Measurements from ENCODE around the gene ACOX1. TPM values are rescaled to one million over a fixed set of nuclear protein-coding genes. Genes with fewer than 3 reads are reported as not detected.

Gene ACOX1
- total RNA-seq, 1 experiment from 2014 or later = 50.2 TPM

GRCh38 chr17:76009969-76010661, 31.1 kb upstream of the ACOX1 start:
- Histone ChIP-seq H3K4me2 (ENCODE audit: low read length) (no peak overlapping the region), H4K20me1 (ENCODE audit: insufficient read depth) (no peaks in the 10 kb centered on the region), H3K36me3 (ENCODE audit: control insufficient read depth in 1 of 2, insufficient read depth in 2 of 2, low read length in 2 of 2) (peaks cover 32% of the 10 kb centered on the region in 2 experiments; a peak in 3 of 4 replicates), H3K4me1 (ENCODE audit: control insufficient read depth in 1 of 2, insufficient read depth in 2 of 2, low read length in 2 of 2) (peaks cover 0 to 12% of the 10 kb centered on the region in 2 experiments; a peak in 2 of 4 replicates), H3K27me3 (ENCODE audit: insufficient read depth, low read length) (no peaks in the 10 kb centered on the region), H3K9me2 (ENCODE audit: insufficient read depth) (no peaks in the 10 kb centered on the region), H2AFZ (ENCODE audit: low read depth, low read length, poor library complexity, severe bottlenecking) (no peak overlapping the region), H3K9me3 (ENCODE audit: control insufficient read depth in 1 of 2, insufficient read depth in 1 of 2, low read depth in 1 of 2, low read length in 2 of 2) (no peaks in the 10 kb centered on the region), H3K4me3 (replicated peaks in 1 of 2; ENCODE audit: low read depth in 1 of 2, low read length in 2 of 2) (no peak overlapping the region), H3K79me2 (ENCODE audit: insufficient read depth, low read length) (no peaks in the 10 kb centered on the region), H3K27ac (ENCODE audit: low read depth, low read length) (no peak overlapping the region; the same call in 1 of the 2 replicates), H3K9ac (ENCODE audit: low read length) (no peak overlapping the region)
- ChIA-PET RAD21 (ENCODE audit: low non-redundant PET in 1 of 2, low total read pairs in 2 of 2, uncharacterized antibody in 2 of 2, unreplicated experiment in 2 of 2) (interaction anchor here in 1 of 2 experiments (0.9 kb wide), 1 partner anchor 270 kb away, joined by 3 read pairs; no protein-coding TSS in a partner anchor), CTCF (interaction anchor here (1.1 to 1.8 kb wide), 3 partner anchors 10 to 105 kb away, joined by 3 to 8 read pairs (median 4); partner anchors contain the start of gene CDK3), POLR2A (interaction anchor here (1.1 kb wide), 1 partner anchor 19 kb away, joined by 3 read pairs; no protein-coding TSS in a partner anchor)
- BruUV-seq (replicated peaks) = no TSS peak
- TF ChIP-seq, protein P1, sequence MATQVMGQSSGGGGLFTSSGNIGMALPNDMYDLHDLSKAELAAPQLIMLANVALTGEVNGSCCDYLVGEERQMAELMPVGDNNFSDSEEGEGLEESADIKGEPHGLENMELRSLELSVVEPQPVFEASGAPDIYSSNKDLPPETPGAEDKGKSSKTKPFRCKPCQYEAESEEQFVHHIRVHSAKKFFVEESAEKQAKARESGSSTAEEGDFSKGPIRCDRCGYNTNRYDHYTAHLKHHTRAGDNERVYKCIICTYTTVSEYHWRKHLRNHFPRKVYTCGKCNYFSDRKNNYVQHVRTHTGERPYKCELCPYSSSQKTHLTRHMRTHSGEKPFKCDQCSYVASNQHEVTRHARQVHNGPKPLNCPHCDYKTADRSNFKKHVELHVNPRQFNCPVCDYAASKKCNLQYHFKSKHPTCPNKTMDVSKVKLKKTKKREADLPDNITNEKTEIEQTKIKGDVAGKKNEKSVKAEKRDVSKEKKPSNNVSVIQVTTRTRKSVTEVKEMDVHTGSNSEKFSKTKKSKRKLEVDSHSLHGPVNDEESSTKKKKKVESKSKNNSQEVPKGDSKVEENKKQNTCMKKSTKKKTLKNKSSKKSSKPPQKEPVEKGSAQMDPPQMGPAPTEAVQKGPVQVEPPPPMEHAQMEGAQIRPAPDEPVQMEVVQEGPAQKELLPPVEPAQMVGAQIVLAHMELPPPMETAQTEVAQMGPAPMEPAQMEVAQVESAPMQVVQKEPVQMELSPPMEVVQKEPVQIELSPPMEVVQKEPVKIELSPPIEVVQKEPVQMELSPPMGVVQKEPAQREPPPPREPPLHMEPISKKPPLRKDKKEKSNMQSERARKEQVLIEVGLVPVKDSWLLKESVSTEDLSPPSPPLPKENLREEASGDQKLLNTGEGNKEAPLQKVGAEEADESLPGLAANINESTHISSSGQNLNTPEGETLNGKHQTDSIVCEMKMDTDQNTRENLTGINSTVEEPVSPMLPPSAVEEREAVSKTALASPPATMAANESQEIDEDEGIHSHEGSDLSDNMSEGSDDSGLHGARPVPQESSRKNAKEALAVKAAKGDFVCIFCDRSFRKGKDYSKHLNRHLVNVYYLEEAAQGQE (IDR thresholded peaks at IDR 0.05; ENCODE audit: low read depth) = no peak
- TF ChIP-seq CEBPB (IDR thresholded peaks at IDR 0.05; ENCODE audit: low read depth) = no peak
- TF ChIP-seq CBX3 (IDR thresholded peaks at IDR 0.05; ENCODE audit: low read depth) = no peak
- TF ChIP-seq ZFX (IDR thresholded peaks at IDR 0.05) = no peak
- TF ChIP-seq ELF1 (IDR thresholded peaks at IDR 0.05; ENCODE audit: borderline replicate concordance, low read depth) = no peak
- TF ChIP-seq EZH2phosphoT487 (IDR thresholded peaks at IDR 0.05; ENCODE audit: borderline replicate concordance) = no peak
- TF ChIP-seq SRF (IDR thresholded peaks at IDR 0.05; ENCODE audit: low read depth) = no peak
- TF ChIP-seq POLR2AphosphoS5 (IDR thresholded peaks at IDR 0.05; ENCODE audit: low read depth, low read length) = no peak
- no peak for TF ChIP-seq SP1 (IDR thresholded peaks at IDR 0.05; ENCODE audit: low read depth)
- no peak for TF ChIP-seq JUND (IDR thresholded peaks at IDR 0.05)
- TF ChIP-seq RAD21 (IDR thresholded peaks at IDR 0.05; ENCODE audit: low read depth) = no peak
- TF ChIP-seq SIN3A (IDR thresholded peaks at IDR 0.05; ENCODE audit: low read depth) = no peak
- no peak for TF ChIP-seq EGR1 (IDR thresholded peaks at IDR 0.05; ENCODE audit: low read depth)
- no peak for TF ChIP-seq ZNF274 (IDR thresholded peaks at IDR 0.05; ENCODE audit: low read depth, low read length)
- TF ChIP-seq ZBTB33 (IDR thresholded peaks at IDR 0.05; ENCODE audit: extremely low read depth, insufficient replicate concordance, low read length) = no peak
- TF ChIP-seq YY1 (IDR thresholded peaks at IDR 0.05; ENCODE audit: extremely low read depth, insufficient replicate concordance, low read depth, low read length) = no peak
- no peak for TF ChIP-seq CTCF (IDR thresholded peaks at IDR 0.05 in 2 of 3, conservative IDR thresholded peaks at IDR 0.05 in 1 of 3; ENCODE audit: borderline replicate concordance in 1 of 3, insufficient read depth in 1 of 3, low read depth in 2 of 3, low read length in 2 of 3)
- ATAC-seq (no peak), DNase-seq (ENCODE audit: low read depth, low spot score) (no peak)
- intact Hi-C loops (cut with micrococcal nuclease) = loop anchor here (5.0 kb wide), 1 partner anchor 172 kb away; no protein-coding TSS in a partner anchor

All from HCT116 (cell line).